Measurements from ENCODE around the gene CFAP65.

The CFAP65 gene

DNA sequence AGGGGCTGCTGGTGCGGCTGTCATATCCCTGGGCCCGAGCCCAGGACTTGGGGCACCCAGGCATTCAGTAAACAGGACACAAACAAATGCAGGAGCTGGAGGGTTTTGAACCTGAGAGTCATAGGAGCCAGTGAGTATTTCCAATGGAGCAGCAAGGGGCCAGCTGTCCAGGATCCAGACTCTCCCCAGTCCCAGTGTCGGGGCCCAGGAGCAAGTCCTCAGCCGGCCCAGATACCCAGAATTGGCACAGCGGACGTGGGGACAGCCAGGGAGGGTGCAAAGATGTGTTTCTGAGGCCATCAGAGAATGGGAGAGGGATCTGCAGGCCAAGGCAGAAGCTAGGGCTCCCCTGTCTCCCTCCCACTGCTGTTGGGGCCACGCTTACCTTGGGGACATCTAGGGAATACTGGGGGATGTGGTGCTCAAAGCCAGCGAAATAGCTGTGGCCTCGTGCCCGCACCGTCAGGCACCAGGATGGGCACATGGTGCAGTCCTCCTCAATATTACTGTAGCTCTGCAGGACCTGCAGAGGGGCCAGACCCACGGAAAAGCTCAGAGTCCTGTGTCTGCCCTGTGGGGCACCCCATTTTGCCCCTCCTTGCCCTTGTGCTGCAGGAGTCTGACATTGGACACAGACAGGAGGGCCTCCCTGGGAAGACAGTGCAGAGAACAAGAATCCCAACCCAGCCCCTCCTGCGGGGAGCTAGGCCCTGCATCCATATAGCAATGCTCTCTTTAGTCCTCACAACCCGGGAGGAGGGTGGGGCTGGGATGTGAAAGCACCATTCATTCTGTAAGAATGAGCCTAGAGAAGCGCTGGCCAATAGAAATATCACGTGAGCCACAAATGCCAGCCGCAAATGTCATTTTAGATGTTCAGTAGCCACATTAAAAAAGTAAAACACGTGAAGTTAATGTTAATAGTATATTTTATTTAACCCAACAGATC lies 15.4 kb downstream of the CFAP65 start:
- Histone ChIP-seq H3K4me3 (ENCODE audit: low read length) (no peak overlapping the region), H3K27ac (ENCODE audit: low read depth, low read length) (no peak overlapping the region), H3K4me2 (ENCODE audit: low read length) (no peak overlapping the region), H3F3A (ENCODE audit: control insufficient read depth, insufficient read depth) (no peaks in the 10 kb centered on the region), H3K9me2 (replicated peaks; ENCODE audit: control insufficient read depth, low read length) (no peaks in the 10 kb centered on the region), H3K79me2 (ENCODE audit: control insufficient read depth, low read length) (no peaks in the 10 kb centered on the region), H3K27me3 (ENCODE audit: control insufficient read depth, low read length) (peaks cover 2% of the 10 kb centered on the region; the same call in 1 of the 2 replicates), H3K36me3 (ENCODE audit: control insufficient read depth, low read length) (no peaks in the 10 kb centered on the region), H3K4me1 (ENCODE audit: control insufficient read depth, low read length) (no peaks in the 10 kb centered on the region), H4K20me1 (ENCODE audit: control insufficient read depth, insufficient read depth, low read depth, low read length) (no peaks in the 10 kb centered on the region), H3K9me3 (ENCODE audit: control insufficient read depth, insufficient read depth, low read length) (no peaks in the 10 kb centered on the region)
- TF ChIP-seq, protein P1, sequence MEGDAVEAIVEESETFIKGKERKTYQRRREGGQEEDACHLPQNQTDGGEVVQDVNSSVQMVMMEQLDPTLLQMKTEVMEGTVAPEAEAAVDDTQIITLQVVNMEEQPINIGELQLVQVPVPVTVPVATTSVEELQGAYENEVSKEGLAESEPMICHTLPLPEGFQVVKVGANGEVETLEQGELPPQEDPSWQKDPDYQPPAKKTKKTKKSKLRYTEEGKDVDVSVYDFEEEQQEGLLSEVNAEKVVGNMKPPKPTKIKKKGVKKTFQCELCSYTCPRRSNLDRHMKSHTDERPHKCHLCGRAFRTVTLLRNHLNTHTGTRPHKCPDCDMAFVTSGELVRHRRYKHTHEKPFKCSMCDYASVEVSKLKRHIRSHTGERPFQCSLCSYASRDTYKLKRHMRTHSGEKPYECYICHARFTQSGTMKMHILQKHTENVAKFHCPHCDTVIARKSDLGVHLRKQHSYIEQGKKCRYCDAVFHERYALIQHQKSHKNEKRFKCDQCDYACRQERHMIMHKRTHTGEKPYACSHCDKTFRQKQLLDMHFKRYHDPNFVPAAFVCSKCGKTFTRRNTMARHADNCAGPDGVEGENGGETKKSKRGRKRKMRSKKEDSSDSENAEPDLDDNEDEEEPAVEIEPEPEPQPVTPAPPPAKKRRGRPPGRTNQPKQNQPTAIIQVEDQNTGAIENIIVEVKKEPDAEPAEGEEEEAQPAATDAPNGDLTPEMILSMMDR (IDR thresholded peaks at IDR 0.05; ENCODE audit: low read depth, low read length, poor library complexity, severe bottlenecking): no peak
- TF ChIP-seq EZH2phosphoT487 (IDR thresholded peaks at IDR 0.05; ENCODE audit: borderline replicate concordance, low read length): no peak

DNA sequence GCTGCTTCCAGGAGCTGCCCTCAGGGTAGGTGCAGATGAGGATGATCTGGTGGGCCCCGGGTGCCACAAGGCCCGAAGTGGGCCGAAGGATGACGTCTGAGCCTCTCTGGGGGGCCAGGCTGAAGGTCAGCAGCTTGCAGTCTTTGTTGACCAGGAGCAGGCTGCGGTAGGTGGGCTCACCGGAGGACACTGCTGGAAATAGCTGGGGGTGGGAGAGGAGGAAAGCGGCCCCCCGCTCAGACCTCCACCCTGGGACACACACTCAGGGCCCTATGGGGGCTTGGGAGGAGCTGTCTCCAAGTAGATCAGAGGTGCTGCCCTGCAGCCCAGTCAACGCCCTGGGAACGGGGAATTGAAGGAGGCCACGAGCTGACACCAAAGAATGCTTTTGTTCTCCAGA lies 17.3 kb downstream of the CFAP65 start:
- Histone ChIP-seq H3K79me2 (ENCODE audit: control insufficient read depth, low read length) (no peaks in the 10 kb centered on the region), H3K4me1 (ENCODE audit: control insufficient read depth, low read length) (no peaks in the 10 kb centered on the region), H3K4me3 (ENCODE audit: low read length) (no peak overlapping the region), H3K9me2 (replicated peaks; ENCODE audit: control insufficient read depth, low read length) (no peaks in the 10 kb centered on the region), H3K36me3 (ENCODE audit: control insufficient read depth, low read length) (no peaks in the 10 kb centered on the region), H3K27me3 (ENCODE audit: control insufficient read depth, low read length) (peaks cover 2% of the 10 kb centered on the region; the same call in 1 of the 2 replicates), H3F3A (ENCODE audit: control insufficient read depth, insufficient read depth) (no peaks in the 10 kb centered on the region), H3K4me2 (ENCODE audit: low read length) (no peak overlapping the region), H4K20me1 (ENCODE audit: control insufficient read depth, insufficient read depth, low read depth, low read length) (no peaks in the 10 kb centered on the region), H3K9me3 (ENCODE audit: control insufficient read depth, insufficient read depth, low read length) (no peaks in the 10 kb centered on the region), H3K27ac (ENCODE audit: low read depth, low read length) (no peak overlapping the region)
- TF ChIP-seq EZH2phosphoT487 (IDR thresholded peaks at IDR 0.05; ENCODE audit: borderline replicate concordance, low read length): no peak
- TF ChIP-seq, protein P1 (IDR thresholded peaks at IDR 0.05; ENCODE audit: low read depth, low read length, poor library complexity, severe bottlenecking): no peak

DNA sequence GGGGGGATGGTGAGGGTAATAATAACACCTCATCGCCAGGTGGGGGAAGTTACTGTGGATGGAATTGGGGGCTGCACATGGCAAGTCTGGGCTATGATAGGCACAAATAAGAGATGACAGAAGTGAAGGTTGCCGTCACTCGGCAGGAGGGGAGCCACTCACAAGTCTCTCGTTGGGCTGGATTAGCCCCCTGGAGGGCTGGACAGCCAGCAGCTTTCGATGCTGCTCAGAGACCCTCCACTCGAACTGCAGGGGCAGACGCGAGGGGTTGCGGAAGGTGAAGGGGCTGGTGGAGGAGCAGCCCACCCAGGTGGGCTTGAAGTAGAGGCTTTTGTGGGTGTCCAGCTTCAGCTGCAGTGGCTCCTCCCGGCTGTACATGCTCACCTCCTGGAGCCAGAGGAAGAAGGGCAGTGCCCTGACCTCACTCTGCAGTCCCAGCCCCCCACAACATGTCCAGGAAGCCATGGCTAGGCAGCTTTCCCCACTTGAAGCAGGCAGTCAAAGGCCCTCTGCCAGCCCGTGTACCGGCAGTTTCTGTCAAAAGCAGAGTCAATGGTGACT lies 18.2 kb downstream of the CFAP65 start:
- H3K4me1 ChIP-seq (ENCODE audit: control insufficient read depth, low read length): no peaks in the 10 kb centered on the region
- no peaks in the 10 kb centered on the region for H4K20me1 ChIP-seq (ENCODE audit: control insufficient read depth, insufficient read depth, low read depth, low read length)
- H3K27ac ChIP-seq (ENCODE audit: low read depth, low read length): no peak overlapping the region
- H3K9me3 ChIP-seq (ENCODE audit: control insufficient read depth, insufficient read depth, low read length): no peaks in the 10 kb centered on the region
- H3K36me3 ChIP-seq (ENCODE audit: control insufficient read depth, low read length): no peaks in the 10 kb centered on the region
- H3K4me3 ChIP-seq (ENCODE audit: low read length): no peak overlapping the region
- H3K79me2 ChIP-seq (ENCODE audit: control insufficient read depth, low read length): no peaks in the 10 kb centered on the region
- no peaks in the 10 kb centered on the region for H3K9me2 ChIP-seq (replicated peaks; ENCODE audit: control insufficient read depth, low read length)
- H3F3A ChIP-seq (ENCODE audit: control insufficient read depth, insufficient read depth): no peaks in the 10 kb centered on the region
- TF ChIP-seq EZH2phosphoT487 (IDR thresholded peaks at IDR 0.05; ENCODE audit: borderline replicate concordance, low read length): no peak
- peaks cover 2% of the 10 kb centered on the region; the same call in 1 of the 2 replicates for H3K27me3 ChIP-seq (ENCODE audit: control insufficient read depth, low read length)
- no peak overlapping the region for H3K4me2 ChIP-seq (ENCODE audit: low read length)

DNA sequence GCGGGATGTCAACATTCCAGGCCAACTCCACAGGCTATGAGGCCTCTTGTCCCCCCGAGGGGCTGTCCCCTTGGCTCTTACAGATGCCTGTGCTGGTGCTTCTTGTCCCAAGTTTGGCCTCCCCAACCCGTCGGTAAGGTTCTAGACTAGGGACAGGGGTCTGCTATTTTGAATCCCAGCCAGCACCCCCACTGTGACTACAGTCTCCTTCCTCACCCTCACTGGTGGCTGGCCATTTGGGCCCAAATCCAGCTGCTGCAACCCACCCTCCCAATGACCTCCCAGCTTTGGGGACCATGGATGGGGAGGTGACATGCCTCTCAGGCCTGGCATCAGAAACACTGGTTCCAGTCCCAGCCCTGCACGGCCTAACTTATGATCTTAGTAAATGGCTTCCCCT lies 18.7 kb downstream of the CFAP65 start:
- Histone ChIP-seq H3K27me3 (ENCODE audit: control insufficient read depth, low read length) (peaks cover 2% of the 10 kb centered on the region; the same call in 1 of the 2 replicates), H4K20me1 (ENCODE audit: control insufficient read depth, insufficient read depth, low read depth, low read length) (no peaks in the 10 kb centered on the region), H3K4me2 (ENCODE audit: low read length) (no peak overlapping the region)

More for the DNA sequence above, 18.7 kb downstream of the CFAP65 start:
- H3F3A ChIP-seq (ENCODE audit: control insufficient read depth, insufficient read depth): no peaks in the 10 kb centered on the region
- TF ChIP-seq EZH2phosphoT487 (IDR thresholded peaks at IDR 0.05; ENCODE audit: borderline replicate concordance, low read length): no peak
- TF ChIP-seq, protein P1 (IDR thresholded peaks at IDR 0.05; ENCODE audit: low read depth, low read length, poor library complexity, severe bottlenecking): no peak
- no peaks in the 10 kb centered on the region for H3K9me3 ChIP-seq (ENCODE audit: control insufficient read depth, insufficient read depth, low read length)
- no peaks in the 10 kb centered on the region for H3K36me3 ChIP-seq (ENCODE audit: control insufficient read depth, low read length)
- H3K4me3 ChIP-seq (ENCODE audit: low read length): no peak overlapping the region
- H3K27ac ChIP-seq (ENCODE audit: low read depth, low read length): no peak overlapping the region
- no peaks in the 10 kb centered on the region for H3K79me2 ChIP-seq (ENCODE audit: control insufficient read depth, low read length)
- H3K9me2 ChIP-seq (replicated peaks; ENCODE audit: control insufficient read depth, low read length): no peaks in the 10 kb centered on the region
- no peaks in the 10 kb centered on the region for H3K4me1 ChIP-seq (ENCODE audit: control insufficient read depth, low read length)
